ENCODE data around the gene EBF3.

The EBF3 gene

GRCh38 chr10:129787557-129787956, 176.5 kb downstream of the EBF3 start:
- no peak for DNase-seq

DNA sequence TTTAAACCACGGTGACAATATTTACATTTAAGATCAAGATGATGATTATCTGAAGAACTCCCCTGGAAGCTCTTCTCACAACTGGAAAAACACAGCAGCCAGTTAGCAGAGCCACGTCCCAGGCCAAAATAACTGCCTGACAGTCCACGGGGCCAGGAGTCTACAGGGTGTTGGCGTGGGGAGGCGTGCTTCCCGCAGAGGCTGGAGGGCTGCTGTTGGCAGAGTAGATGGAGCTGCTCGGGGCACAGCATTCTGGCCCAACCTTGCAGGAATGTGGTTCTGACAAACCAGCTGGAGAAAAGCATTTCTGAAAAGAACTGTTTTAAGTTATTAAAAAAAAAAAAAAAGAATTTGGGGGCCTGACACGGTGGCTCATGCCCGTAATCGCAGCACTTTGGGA, 177.9 kb downstream of the EBF3 start:
- DNase-seq, result no peak

DNA sequence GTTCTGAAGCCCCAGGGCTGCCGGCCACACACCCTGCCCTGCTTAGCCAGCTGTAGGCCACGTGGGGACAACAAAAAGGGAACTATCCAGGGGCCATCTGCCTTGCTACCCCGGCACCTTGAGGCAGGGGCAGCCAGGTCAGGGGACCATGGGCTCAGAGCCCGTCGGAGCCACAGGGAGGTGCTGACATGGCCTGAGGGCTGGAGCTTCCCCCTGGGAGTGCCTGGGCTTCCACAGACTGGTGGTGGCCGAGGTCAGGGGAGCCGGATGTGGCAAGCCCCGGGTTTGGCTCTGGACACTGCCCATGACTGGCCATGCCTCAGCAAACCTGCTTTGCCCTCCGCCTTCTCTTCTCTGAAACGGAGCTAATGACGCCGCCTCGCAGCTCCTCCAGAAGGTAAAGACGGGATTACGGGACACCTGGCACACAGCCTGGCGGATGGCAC, 178.5 kb downstream of the EBF3 start:
- no peak for DNase-seq

Data from activated CD4-positive, alpha-beta T cell treated with anti-CD3 and anti-CD28 coated beads for 48 hours (primary cell).